Caco-2 (cell line): Measurements from ENCODE around the gene NR2C2. TPM values are rescaled to one million over a fixed set of nuclear protein-coding genes. Genes with fewer than 3 reads are reported as not detected.

Experiments
- BruUV-seq: library from RNA; stranded (reverse); fragments of 400-500 nt; replicated peaks from 2 replicates; lab custom pipeline; 2021; lab: Mats Ljungman, UMichigan
- CTCF ChIA-PET: fragments of 300-600 bp; sonication (Branson Sonifier 250); formaldehyde crosslinking; loops from one replicate; lab custom pipeline; 2022; ENCODE audit warnings: antibody characterized with exemption; lab: Charles Lee
- POLR2A ChIA-PET: fragments of 300-600 bp; sonication (Branson Sonifier 250); formaldehyde crosslinking; loops from one replicate; lab custom pipeline; 2022; ENCODE audit warnings: antibody characterized with exemption; lab: Charles Lee
- DNase-seq, 2 experiments: peaks; one replicate each; pipeline versions ENCODE4 v3.0.0 to v3.0.0-alpha.2; 2020 to 2022
- H3K27me3 ChIP-seq: replicated peaks from 2 replicates; pipeline ENCODE4 v1.6.0; 2011; ENCODE audit warnings: low read length; ENCODE audit not compliant: control insufficient read depth, insufficient read depth
- H3K36me3 ChIP-seq: 2 replicates; pipeline ENCODE4 v1.5.1; 2011; ENCODE audit warnings: low read length; ENCODE audit not compliant: control insufficient read depth, insufficient read depth
- H3K4me1 ChIP-seq: fragments of 250-450 bp; sonication (Bioruptor Pico); 2 replicates; pipeline ENCODE4 v1.5.1; 2020; ENCODE audit warnings: mild to moderate bottlenecking
- H3K4me3 ChIP-seq: 2 replicates; pipeline ENCODE4 v1.5.1; 2011; ENCODE audit warnings: low read depth, mild to moderate bottlenecking, control low read depth, low read length
- H3K9me3 ChIP-seq: fragments of 250-450 bp; sonication (Bioruptor Pico); 2 replicates; pipeline ENCODE4 v1.5.1; 2020; ENCODE audit warnings: mild to moderate bottlenecking, moderate library complexity
- H3K27ac Mint-ChIP-seq: one replicate; pipeline ENCODE4 v1.8.0; 2022; ENCODE audit warnings: mixed read lengths; ENCODE audit not compliant: unreplicated experiment
- H3K27me3 Mint-ChIP-seq: one replicate; pipeline ENCODE4 v1.8.0; 2022; ENCODE audit warnings: mixed read lengths; ENCODE audit not compliant: insufficient read depth, unreplicated experiment
- H3K36me3 Mint-ChIP-seq: one replicate; pipeline ENCODE4 v1.8.0; 2022; ENCODE audit warnings: mild to moderate bottlenecking, mixed read lengths; ENCODE audit not compliant: insufficient read depth, unreplicated experiment
- H3K4me1 Mint-ChIP-seq: one replicate; pipeline ENCODE4 v1.8.0; 2022; ENCODE audit warnings: low read depth, mixed read lengths; ENCODE audit not compliant: unreplicated experiment
- H3K4me3 Mint-ChIP-seq: one replicate; pipeline ENCODE4 v1.8.0; 2022; ENCODE audit warnings: mild to moderate bottlenecking, moderate library complexity, mixed read lengths; ENCODE audit not compliant: unreplicated experiment
- H3K9me3 Mint-ChIP-seq: one replicate; pipeline ENCODE4 v1.8.0; 2022; ENCODE audit warnings: mixed read lengths; ENCODE audit not compliant: unreplicated experiment
- intact Hi-C: fragments of 100-400 bp; cut with micrococcal nuclease; formaldehyde crosslinking; loops from one replicate; pipeline ENCODE4 v1.10.0; 2022; ENCODE audit not compliant: unreplicated experiment
- total RNA-seq: library from RNA; stranded (reverse); gene quantifications from 2 replicates; pipeline ENCODE4 v1.2.3, GENCODE V29; 2022
- TF ChIP-seq, protein P1 (sequence below), 2 experiments: fragments of 200-600 bp in 1 of 2; IDR thresholded peaks; 1 replicate in 1 of 2; 2 replicates in 1 of 2; pipeline versions ENCODE4 v1.5.1 to v1.8.0; 2011 to 2022; ENCODE audit warnings: antibody characterized with exemption in 1 of 2, control low read depth in 1 of 2, inconsistent platforms in 1 of 2, low read depth in 1 of 2, low read length in 1 of 2, mild to moderate bottlenecking in 1 of 2, moderate library complexity in 1 of 2; ENCODE audit not compliant: insufficient read depth in 1 of 2, severe bottlenecking in 1 of 2, unreplicated experiment in 1 of 2

The NR2C2 gene
- total RNA-seq, 1 experiment from 2014 or later = 37.0 TPM

DNA sequence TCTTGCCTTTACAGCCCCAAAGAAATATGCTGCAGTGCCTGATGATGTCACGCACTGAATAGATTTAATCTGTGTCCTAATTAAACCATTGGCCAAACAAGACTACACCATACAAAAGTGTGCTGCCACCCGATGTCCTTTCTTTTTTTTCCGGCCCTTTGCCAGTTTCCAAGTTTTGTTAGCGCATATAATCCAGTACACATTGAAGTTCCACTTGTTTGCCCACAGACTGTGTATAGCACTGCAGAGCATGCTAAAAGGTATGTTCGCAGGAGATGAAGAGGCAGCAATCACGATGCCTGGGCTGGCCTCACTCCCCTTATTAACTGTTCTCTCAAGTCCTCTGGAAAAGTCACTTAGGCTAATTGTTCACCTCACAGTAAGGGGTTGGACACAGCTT is 90.9 kb downstream of the NR2C2 start:
- CTCF ChIA-PET = interaction anchor here (1.0 kb wide), 1 partner anchor 113 kb away, joined by 4 read pairs; no protein-coding TSS in a partner anchor
- TF ChIP-seq, protein P1, sequence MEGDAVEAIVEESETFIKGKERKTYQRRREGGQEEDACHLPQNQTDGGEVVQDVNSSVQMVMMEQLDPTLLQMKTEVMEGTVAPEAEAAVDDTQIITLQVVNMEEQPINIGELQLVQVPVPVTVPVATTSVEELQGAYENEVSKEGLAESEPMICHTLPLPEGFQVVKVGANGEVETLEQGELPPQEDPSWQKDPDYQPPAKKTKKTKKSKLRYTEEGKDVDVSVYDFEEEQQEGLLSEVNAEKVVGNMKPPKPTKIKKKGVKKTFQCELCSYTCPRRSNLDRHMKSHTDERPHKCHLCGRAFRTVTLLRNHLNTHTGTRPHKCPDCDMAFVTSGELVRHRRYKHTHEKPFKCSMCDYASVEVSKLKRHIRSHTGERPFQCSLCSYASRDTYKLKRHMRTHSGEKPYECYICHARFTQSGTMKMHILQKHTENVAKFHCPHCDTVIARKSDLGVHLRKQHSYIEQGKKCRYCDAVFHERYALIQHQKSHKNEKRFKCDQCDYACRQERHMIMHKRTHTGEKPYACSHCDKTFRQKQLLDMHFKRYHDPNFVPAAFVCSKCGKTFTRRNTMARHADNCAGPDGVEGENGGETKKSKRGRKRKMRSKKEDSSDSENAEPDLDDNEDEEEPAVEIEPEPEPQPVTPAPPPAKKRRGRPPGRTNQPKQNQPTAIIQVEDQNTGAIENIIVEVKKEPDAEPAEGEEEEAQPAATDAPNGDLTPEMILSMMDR (IDR thresholded peaks at IDR 0.05; ENCODE audit: insufficient read depth in 1 of 2, low read depth in 1 of 2, low read length in 1 of 2, severe bottlenecking in 1 of 2, unreplicated experiment in 1 of 2) = no peak
- Histone ChIP-seq H3K27me3 (no peaks in the 10 kb centered on the region), H3K4me1 (no peaks in the 10 kb centered on the region), H3K4me3 (no peak overlapping the region), H3K9me3 (no peaks in the 10 kb centered on the region), H3K36me3 (no peaks in the 10 kb centered on the region; the same call in none of the 2 replicates)
- POLR2A ChIA-PET = no interaction called here
- H3K27me3 Mint-ChIP-seq = no peaks in the 10 kb centered on the region
- DNase-seq = no peak
- intact Hi-C loops = no loop called here
- H3K9me3 Mint-ChIP-seq = no peaks in the 10 kb centered on the region
- no TSS peak for BruUV-seq
- peaks cover 50% of the 10 kb centered on the region for H3K36me3 Mint-ChIP-seq
- no peaks in the 10 kb centered on the region for H3K4me1 Mint-ChIP-seq
- no peak overlapping the region for H3K4me3 Mint-ChIP-seq
- H3K27ac Mint-ChIP-seq = no peak overlapping the region

DNA sequence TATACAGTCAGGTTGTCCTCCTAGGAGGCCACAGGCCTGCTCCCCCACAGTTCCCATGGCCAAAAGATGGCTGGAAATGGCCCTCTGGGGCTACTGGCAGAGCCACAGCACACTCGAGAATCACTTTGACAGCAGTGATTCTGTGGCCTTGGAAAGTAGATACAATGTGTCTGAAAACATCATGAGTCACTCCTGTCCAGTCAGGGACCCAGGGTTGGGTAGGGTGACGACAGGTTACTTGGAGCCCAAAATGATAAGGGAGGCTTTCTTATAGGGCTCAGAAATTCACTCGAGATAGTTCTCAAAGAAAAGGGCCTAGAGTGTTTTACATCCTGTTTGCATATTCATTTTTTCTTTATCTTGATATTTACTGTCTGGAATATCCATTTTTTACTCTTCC is 93.5 kb downstream of the NR2C2 start:
- H3K36me3 Mint-ChIP-seq = peaks cover 59% of the 10 kb centered on the region
- no peaks in the 10 kb centered on the region for H3K27me3 Mint-ChIP-seq
- Histone ChIP-seq H3K27me3 (no peaks in the 10 kb centered on the region), H3K4me3 (no peak overlapping the region), H3K9me3 (no peaks in the 10 kb centered on the region), H3K4me1 (no peaks in the 10 kb centered on the region), H3K36me3 (peaks cover 5% of the 10 kb centered on the region)
- no peak for DNase-seq
- intact Hi-C loops = no loop called here
- H3K27ac Mint-ChIP-seq = no peak overlapping the region
- ChIA-PET CTCF (no interaction called here), POLR2A (no interaction called here)
- H3K4me1 Mint-ChIP-seq = no peaks in the 10 kb centered on the region
- H3K9me3 Mint-ChIP-seq = no peaks in the 10 kb centered on the region
- no TSS peak for BruUV-seq
- TF ChIP-seq, protein P1 (IDR thresholded peaks at IDR 0.05; ENCODE audit: insufficient read depth in 1 of 2, low read depth in 1 of 2, low read length in 1 of 2, severe bottlenecking in 1 of 2, unreplicated experiment in 1 of 2) = no peak
- H3K4me3 Mint-ChIP-seq = no peak overlapping the region

DNA sequence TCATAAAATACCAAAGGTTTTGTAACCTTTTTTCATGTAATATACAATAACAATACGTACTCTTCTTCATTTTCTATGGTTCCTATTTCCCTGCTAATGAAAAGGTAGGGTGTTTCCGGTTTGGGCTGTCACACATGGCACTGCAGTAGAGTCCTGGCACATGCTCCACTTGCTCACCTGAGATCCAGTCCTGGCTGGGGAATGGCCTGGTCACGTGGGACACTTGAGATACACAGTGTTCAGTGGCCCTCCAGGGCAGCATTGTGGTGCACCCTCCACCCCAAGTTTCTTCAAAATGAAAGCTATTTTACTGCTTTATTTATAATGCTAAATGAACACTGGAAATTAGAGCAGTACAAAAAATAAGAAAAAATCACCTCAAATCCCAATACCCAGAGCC is 94.6 kb downstream of the NR2C2 start:
- H3K27me3 ChIP-seq = no peaks in the 10 kb centered on the region
- peaks cover 5% of the 10 kb centered on the region for H3K36me3 ChIP-seq
- Mint-ChIP-seq H3K4me1 (no peaks in the 10 kb centered on the region), H3K4me3 (no peak overlapping the region), H3K36me3 (peaks cover 68% of the 10 kb centered on the region), H3K27ac (no peak overlapping the region), H3K9me3 (no peaks in the 10 kb centered on the region), H3K27me3 (no peaks in the 10 kb centered on the region)
- BruUV-seq = no TSS peak
- ChIA-PET CTCF (no interaction called here), POLR2A (no interaction called here)
- TF ChIP-seq, protein P1 (IDR thresholded peaks at IDR 0.05; ENCODE audit: insufficient read depth in 1 of 2, low read depth in 1 of 2, low read length in 1 of 2, severe bottlenecking in 1 of 2, unreplicated experiment in 1 of 2) = no peak
- H3K4me3 ChIP-seq = no peak overlapping the region
- intact Hi-C loops = no loop called here
- no peaks in the 10 kb centered on the region for H3K9me3 ChIP-seq
- no peak for DNase-seq
- H3K4me1 ChIP-seq = no peaks in the 10 kb centered on the region
